A204.1 (cell line): Measurements from ENCODE around the gene KLHL29.

Experiments
- FAIRE-seq: peaks from 2 replicates; lab custom pipeline; 2012; peaks lifted over from hg19 to GRCh38; lab: Jason Lieb, UNC

The KLHL29 gene

DNA sequence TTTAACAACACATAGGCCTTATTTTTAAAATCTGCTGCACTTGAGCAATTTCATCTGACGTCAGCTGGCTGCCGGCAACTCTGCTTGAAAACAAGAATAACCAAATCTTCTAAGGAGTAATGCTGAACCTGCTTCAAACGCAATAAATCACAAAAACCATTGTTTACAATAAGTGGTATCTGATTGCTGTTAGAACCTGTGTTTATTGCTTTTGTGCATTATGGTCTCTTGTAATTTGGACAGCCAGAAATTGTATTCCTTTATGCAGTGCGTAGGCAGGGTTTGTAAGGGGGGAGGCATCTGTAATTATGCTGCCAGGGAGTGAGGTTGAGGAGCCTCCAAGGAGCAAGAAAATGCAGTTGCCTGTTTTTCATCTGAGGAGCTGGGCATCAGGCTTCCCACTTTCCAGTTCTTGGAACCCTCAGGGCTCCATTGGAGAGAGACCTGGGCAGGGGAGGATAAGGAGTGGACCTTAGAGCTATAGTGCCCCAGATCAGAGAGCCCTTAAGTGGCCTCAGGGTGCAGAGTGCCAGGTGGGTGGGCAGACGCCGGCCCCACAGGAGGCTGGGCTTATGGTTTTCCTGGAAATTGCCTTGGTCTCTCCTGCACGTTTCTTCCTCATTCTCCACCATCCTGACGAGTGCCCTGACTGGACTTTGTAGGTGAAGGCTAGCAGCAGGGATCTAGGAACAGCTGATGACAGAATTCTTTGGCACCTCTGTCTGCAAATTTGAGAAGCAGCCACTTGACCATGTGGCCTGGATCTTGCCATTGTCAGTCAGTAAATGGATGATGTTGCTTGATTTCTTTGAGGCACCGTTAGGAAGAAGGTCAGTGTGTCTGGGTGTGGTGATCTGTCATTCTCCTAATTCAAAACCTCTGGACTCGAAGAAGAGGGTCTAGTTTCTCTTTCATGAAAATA is 129.2 kb downstream of the KLHL29 start:
- no peak for FAIRE-seq

DNA sequence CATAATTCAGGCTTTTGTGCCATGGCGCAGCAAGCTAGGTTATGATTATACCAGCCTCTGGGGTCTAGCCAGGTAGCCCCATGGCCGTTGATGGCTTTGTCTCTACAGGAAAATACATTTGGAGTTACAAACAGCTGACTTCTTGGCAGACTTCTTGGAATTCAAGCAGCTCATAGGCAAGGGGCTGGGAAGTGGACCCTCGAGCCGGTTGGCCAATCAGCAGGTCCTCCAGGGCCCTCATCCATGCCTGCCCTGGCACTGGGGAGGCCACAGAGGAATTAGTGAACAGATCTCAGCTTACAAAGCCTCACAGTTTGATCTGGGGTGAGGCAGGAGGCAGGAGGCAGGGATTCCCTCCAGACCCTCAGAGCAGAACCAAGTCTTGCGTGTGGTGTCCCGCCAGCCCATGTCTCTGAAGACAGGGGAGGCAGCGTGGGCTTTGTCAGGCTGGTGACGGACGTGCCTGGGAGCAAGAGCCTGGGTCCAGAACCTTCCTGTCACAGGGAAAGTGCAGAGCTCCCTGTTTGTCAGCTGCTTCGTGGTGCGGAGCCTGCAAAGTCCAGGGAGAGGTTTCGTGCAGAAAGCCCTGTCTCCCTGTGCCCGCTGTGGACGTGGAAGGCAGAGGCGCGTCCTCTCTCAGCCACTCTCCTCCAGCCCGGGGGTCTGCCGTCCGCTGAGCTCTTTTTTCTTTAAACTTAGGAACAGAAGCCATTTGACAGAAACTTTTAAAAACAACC is 131.7 kb downstream of the KLHL29 start:
- no peak for FAIRE-seq

- FAIRE-seq = no peak
Measured at GRCh38 chr2:23518481-23519333, 133.7 kb downstream of the KLHL29 start.

GRCh38 chr2:23519334-23519651 is 134.3 kb downstream of the KLHL29 start:
- no peak for FAIRE-seq

DNA sequence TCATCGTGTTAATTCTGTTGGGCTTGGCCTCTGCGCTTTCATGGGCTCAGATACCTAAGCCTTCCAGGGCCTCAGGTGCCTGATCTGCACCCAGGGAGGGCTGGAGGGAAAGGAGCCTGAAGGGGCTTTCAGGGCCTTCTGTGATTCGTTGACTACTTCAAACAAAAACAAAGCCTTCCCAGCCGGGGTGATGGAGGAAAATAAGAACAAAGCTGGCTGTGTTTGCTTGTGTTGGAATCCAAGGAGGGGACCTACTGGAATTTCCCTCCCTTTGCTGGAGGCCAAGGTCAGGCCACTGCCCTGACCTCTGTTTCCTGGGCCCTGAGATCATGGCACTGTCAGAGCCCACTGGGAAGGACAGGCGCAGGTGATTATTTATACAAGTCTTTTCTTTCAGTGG is 135.3 kb downstream of the KLHL29 start:
- no peak for FAIRE-seq

- no peak for FAIRE-seq
Measured at GRCh38 chr2:23521060-23521459, 136.1 kb downstream of the KLHL29 start.

DNA sequence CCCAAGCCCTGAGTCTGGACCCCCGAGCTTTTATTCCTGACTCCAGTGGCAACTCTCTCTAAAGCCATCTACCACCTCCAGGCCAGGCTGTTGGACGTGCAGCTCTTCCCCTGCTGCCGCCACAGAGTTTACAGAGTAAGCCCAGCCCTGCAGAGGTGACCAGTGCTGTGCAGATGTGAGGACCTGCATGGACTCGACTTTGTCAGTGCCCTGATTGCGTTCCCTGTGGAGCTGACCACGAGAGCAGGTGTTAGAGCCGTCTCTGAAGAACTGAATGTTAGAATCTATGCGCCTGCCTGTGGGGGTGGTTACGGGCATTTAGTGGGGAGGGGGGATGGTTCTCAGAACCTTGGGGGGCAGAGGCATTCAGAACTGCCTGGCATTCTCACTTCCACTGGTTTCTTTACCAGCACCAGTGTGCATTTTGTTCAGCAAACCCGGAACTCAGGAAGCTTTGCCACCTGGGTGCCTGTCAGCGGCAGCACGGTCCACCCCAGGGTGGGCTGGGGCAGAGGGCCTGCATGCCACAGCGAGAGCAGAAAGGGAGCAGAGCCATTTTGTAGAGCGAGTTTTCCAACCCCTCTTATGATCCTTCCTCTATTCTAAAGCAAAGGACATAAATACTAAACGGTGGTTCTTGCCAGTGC is 137.9 kb downstream of the KLHL29 start:
- no peak for FAIRE-seq

- no peak for FAIRE-seq
Measured at GRCh38 chr2:23523373-23524260, 138.6 kb downstream of the KLHL29 start.

DNA sequence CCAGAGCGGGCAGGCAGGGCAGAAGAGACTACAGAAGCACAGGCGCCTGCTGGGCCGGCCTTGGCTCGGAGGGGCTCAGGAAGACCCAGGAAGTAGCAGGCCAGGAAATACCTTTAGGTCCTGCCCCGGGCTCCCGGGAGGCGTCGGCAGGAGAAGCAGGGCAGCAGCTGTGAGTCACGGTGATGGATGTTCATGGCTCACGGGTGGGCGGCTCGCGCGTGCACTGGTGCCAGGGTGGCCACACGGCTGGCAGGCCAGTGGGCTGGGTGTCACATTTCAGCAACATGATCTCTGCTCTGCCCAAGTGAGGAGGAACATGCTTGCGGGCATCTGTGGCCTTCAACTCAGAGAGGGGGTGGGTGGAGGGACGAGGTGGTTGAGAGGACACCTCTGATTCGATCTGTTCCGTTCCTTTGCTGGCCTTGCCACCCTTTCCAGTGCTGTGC is 139.3 kb downstream of the KLHL29 start:
- no peak for FAIRE-seq

- FAIRE-seq = no peak
Measured at GRCh38 chr2:23525137-23525765, 140.3 kb downstream of the KLHL29 start.

- FAIRE-seq = no peak
Measured at GRCh38 chr2:23526114-23526513, 141.1 kb downstream of the KLHL29 start.

- no peak for FAIRE-seq
Measured at GRCh38 chr2:23526835-23527790, 142.1 kb downstream of the KLHL29 start.

DNA sequence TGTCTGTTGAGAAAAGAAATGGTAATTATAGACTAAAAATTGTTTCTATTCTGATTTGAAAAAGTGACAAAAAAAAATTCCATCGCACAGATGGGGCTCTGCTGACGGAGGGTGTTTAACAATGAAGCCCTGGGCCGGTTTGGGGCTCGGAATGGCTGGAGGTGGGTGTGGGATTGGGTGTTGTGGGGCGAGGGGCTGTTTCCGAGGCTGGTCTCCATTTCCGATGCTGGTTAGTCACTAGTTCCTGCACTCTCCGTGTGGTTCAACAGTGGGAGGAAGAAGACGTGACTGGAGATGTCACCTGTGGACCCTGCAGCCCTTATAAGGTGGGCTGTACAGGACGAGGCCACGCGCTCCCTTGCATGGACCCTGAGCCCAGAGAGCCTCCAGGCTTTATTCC is 143.2 kb downstream of the KLHL29 start:
- no peak for FAIRE-seq

DNA sequence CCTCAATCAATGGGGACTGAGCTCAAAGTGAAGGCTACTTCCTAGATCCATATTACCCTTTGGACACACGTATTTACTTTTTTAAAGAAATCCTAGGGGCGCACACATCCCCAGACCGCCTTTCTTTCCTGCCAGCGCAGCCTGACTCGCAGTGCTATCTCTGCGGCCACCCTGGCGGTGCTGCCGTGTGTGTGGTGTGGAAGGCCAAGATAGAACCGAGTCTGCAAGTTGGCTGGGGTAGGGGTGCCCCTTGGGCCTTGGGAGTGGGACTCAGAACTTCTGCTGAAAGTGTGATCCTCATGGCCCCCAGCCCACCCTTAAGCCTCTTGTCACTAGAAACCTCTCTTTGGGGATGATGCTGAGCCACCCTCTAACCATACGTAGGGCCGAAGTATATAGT is 143.7 kb downstream of the KLHL29 start:
- FAIRE-seq = no peak

- no peak for FAIRE-seq
Measured at GRCh38 chr2:23529659-23530058, 144.7 kb downstream of the KLHL29 start.

GRCh38 chr2:23530206-23530908 is 145.4 kb downstream of the KLHL29 start:
- FAIRE-seq = no peak

DNA sequence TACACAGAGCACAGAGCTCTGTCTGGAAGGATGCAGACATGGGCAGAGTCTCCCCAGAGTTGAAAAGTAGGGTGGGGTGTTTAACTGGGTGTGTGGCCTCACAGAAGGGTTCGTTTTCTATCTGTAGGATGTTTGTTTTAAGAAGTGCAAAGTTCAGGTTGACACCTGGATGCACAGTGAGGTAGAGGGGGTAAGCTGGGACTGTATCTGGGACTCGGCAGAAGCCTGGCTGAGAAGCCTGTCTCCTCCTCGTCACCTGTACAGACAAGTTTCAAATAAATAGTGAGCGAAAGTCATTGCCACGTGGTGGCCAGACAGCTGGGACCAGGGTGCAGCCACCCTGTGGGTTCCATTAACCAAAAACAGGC is 145.9 kb downstream of the KLHL29 start:
- FAIRE-seq = no peak

GRCh38 chr2:23531280-23531679 is 146.3 kb downstream of the KLHL29 start:
- no peak for FAIRE-seq

DNA sequence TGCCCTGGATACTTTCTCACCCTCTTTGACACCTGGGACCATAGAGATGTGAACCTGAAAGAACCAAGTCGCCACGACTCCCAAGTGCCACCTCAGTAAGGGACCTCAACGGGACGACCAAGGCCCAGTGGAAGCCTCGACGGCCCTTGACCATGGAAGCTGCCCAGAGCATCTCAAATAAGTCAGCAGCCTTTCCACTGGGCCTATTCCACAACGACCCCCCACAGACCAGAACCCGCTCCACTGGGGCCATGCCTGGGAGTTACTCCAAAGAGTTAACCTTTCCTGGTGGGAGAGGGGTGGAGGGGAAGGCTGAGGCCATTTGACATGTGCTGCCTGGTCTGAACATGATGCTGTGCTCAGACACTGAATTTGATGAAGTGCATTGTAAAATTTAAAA is 146.9 kb downstream of the KLHL29 start:
- FAIRE-seq = no peak
